Right cardiac atrium (tissue), 5 donors: ENCODE measurements around the gene AQP1. TPM values are rescaled to one million over a fixed set of nuclear protein-coding genes. Genes with fewer than 3 reads are reported as not detected.
A peak's percentile ranks its signal among the peaks of the same experiment; 100 is the strongest.

Experiments used
- ATAC-seq, 2 donors: fragments of 200-7000 bp; cut with Tn5 transposase; one replicate each; pipeline versions ENCODE4 v1.8.0 to v1.9.1; 2020; ENCODE audit warnings: moderate library complexity in 2 of 2, mild to moderate bottlenecking in 1 of 2
- DNase-seq, 3 donors: peaks; one replicate each; pipeline ENCODE4 v3.0.0-alpha.2; 2020
- H3K27ac ChIP-seq: one replicate; pipeline ENCODE4 v1.5.1; 2013; ENCODE audit warnings: mild to moderate bottlenecking, low read length, control low read depth, moderate library complexity
- H3K27me3 ChIP-seq: one replicate; pipeline ENCODE4 v1.6.1; 2013; ENCODE audit not compliant: control insufficient read depth, insufficient read depth
- H3K4me1 ChIP-seq: one replicate; pipeline ENCODE4 v1.6.1; 2013; ENCODE audit warnings: low read length; ENCODE audit not compliant: control insufficient read depth, insufficient read depth
- H3K4me3 ChIP-seq: one replicate; pipeline ENCODE4 v1.5.1; 2013; ENCODE audit warnings: low read length, control low read depth
- H3K9me3 ChIP-seq: one replicate; pipeline ENCODE4 v1.6.1; 2013; ENCODE audit warnings: low read length; ENCODE audit not compliant: control insufficient read depth
- WGBS: extraction: QIAGEN DNeasy Blood & Tissue Kit; methylation state at CpG from one replicate; pipeline ENCODE4 v1.1.7; 2013; 5-methylcytosine and 5-hydroxymethylcytosine counted together
- intact Hi-C, 4 donors: fragments of 100-400 bp; cut with DNase I; formaldehyde crosslinking; loops; one replicate each; pipeline versions ENCODE4 v1.11.0 to v1.14.0; 2022 to 2023
- polyA plus RNA-seq: library from polyadenylated mRNA; stranded (reverse); fragments of 200-250 nt; gene quantifications from one replicate; pipeline ENCODE4 v1.2.3, GENCODE V29; 2013
- total RNA-seq, 4 donors: library from RNA; stranded (reverse); fragmentation: NEBNext Ultra II Directional; extraction: Animal tissue kit (Norgen Biotek cat#: 25700); gene quantifications; one replicate each; pipeline ENCODE4 v1.2.1, GENCODE V29; 2021
- donor health status: healthy with polysubstance abuse.
- donor health status: DM: no; HTN: yes; CAD: no.
- donor health status: DM: no; HTN: no; CAD: no.
- donor health status: DM: no; HTN: yes; CAD: no; lungs with severe emphysema.
- donor health status: DM: yes; HTN: yes; CAD: no.

The AQP1 gene
- total and polyA plus RNA-seq, 5 donors = 187 to 254 (median 219) TPM

GRCh38 chr7:30871655-30872054, 40.0 kb upstream of the AQP1 start:
- no peak for ATAC-seq
- intact Hi-C loops = no loop called here

GRCh38 chr7:30873207-30873606, 38.4 kb upstream of the AQP1 start:
- intact Hi-C loops = no loop called here
- 98% methylated on average over 2 of the region's 2 CpGs for WGBS
- no peaks in the 10 kb centered on the region for H3K27me3 ChIP-seq
- DNase-seq (peak in 2 of 3 donors; percentile 23 to 44), ATAC-seq (no peak)
- H3K9me3 ChIP-seq = no peaks in the 10 kb centered on the region
- H3K4me3 ChIP-seq = no peak overlapping the region
- no peak overlapping the region for H3K27ac ChIP-seq
- H3K4me1 ChIP-seq = peaks cover 3% of the 10 kb centered on the region

More at GRCh38 chr7:30871655-30872054, 40.0 kb upstream of the AQP1 start:
- H3K27me3 ChIP-seq = no peaks in the 10 kb centered on the region
- H3K4me1 ChIP-seq = peaks cover 8% of the 10 kb centered on the region
- WGBS = 97% methylated on average over 5 of the region's 5 CpGs
- H3K27ac ChIP-seq = no peak overlapping the region
- no peak overlapping the region for H3K4me3 ChIP-seq
- DNase-seq = peak in 1 of 3 donors; percentile 6
- no peaks in the 10 kb centered on the region for H3K9me3 ChIP-seq

- intact Hi-C loops = no loop called here
- Histone ChIP-seq H3K4me1 (peaks cover 3% of the 10 kb centered on the region), H3K27ac (no peak overlapping the region), H3K9me3 (no peaks in the 10 kb centered on the region), H3K27me3 (no peaks in the 10 kb centered on the region), H3K4me3 (no peak overlapping the region)
- no peak for ATAC-seq
- no peak for DNase-seq
- WGBS = 77% methylated on average over 6 of the region's 6 CpGs
Observed at GRCh38 chr7:30873656-30874055, 38.0 kb upstream of the AQP1 start.

GRCh38 chr7:30874656-30875302, 36.9 kb upstream of the AQP1 start:
- H3K27me3 ChIP-seq = no peaks in the 10 kb centered on the region
- 82% methylated on average over 5 of the region's 5 CpGs for WGBS
- H3K4me3 ChIP-seq = no peak overlapping the region
- H3K4me1 ChIP-seq = peaks cover 3% of the 10 kb centered on the region
- H3K9me3 ChIP-seq = no peaks in the 10 kb centered on the region
- intact Hi-C loops = no loop called here
- DNase-seq = peak in 1 of 3 donors; percentile 2
- H3K27ac ChIP-seq = no peak overlapping the region
- no peak for ATAC-seq

- Histone ChIP-seq H3K4me1 (no peaks in the 10 kb centered on the region), H3K27ac (no peak overlapping the region), H3K4me3 (no peak overlapping the region), H3K9me3 (no peaks in the 10 kb centered on the region), H3K27me3 (no peaks in the 10 kb centered on the region)
- 67% methylated on average over 9 of the region's 9 CpGs for WGBS
- DNase-seq (peak in 1 of 3 donors; percentile 13), ATAC-seq (peak in 1 of 2 donors; percentile 57)
- intact Hi-C loops = no loop called here
Observed at GRCh38 chr7:30877015-30877769, 34.5 kb upstream of the AQP1 start.

GRCh38 chr7:30877993-30878392, 33.7 kb upstream of the AQP1 start:
- Histone ChIP-seq H3K27ac (no peak overlapping the region), H3K4me1 (no peaks in the 10 kb centered on the region), H3K4me3 (no peak overlapping the region), H3K27me3 (no peaks in the 10 kb centered on the region), H3K9me3 (no peaks in the 10 kb centered on the region)
- 94% methylated on average over 5 of the region's 5 CpGs for WGBS
- DNase-seq (peak in 1 of 3 donors; percentile 28), ATAC-seq (no peak)
- intact Hi-C loops = no loop called here

GRCh38 chr7:30879139-30880124, 32.2 kb upstream of the AQP1 start:
- no peaks in the 10 kb centered on the region for H3K4me1 ChIP-seq
- H3K27ac ChIP-seq = no peak overlapping the region
- H3K9me3 ChIP-seq = no peaks in the 10 kb centered on the region
- intact Hi-C loops = no loop called here
- DNase-seq = peak in 2 of 3 donors; percentile 13 to 21
- ATAC-seq = no peak
- H3K27me3 ChIP-seq = no peaks in the 10 kb centered on the region
- no peak overlapping the region for H3K4me3 ChIP-seq
- 77% methylated on average over 14 of the region's 14 CpGs for WGBS

GRCh38 chr7:30880125-30880720, 31.4 kb upstream of the AQP1 start:
- ATAC-seq = no peak
- peak in 1 of 3 donors; percentile 7 for DNase-seq
- intact Hi-C loops = no loop called here
- no peak overlapping the region for H3K27ac ChIP-seq
- no peaks in the 10 kb centered on the region for H3K9me3 ChIP-seq
- 63% methylated on average over 12 of the region's 12 CpGs for WGBS
- H3K4me1 ChIP-seq = no peaks in the 10 kb centered on the region
- H3K4me3 ChIP-seq = no peak overlapping the region
- no peaks in the 10 kb centered on the region for H3K27me3 ChIP-seq

GRCh38 chr7:30880941-30881340, 30.7 kb upstream of the AQP1 start:
- Histone ChIP-seq H3K4me1 (no peaks in the 10 kb centered on the region), H3K4me3 (no peak overlapping the region), H3K27ac (no peak overlapping the region), H3K27me3 (no peaks in the 10 kb centered on the region), H3K9me3 (no peaks in the 10 kb centered on the region)
- ATAC-seq (no peak), DNase-seq (peak in 1 of 3 donors; percentile 3)
- intact Hi-C loops = no loop called here
- WGBS = 91% methylated on average over 4 of the region's 4 CpGs

- 91% methylated on average over 7 of the region's 7 CpGs for WGBS
- intact Hi-C loops = no loop called here
- Histone ChIP-seq H3K27me3 (no peaks in the 10 kb centered on the region), H3K27ac (no peak overlapping the region), H3K4me3 (no peak overlapping the region), H3K9me3 (no peaks in the 10 kb centered on the region), H3K4me1 (no peaks in the 10 kb centered on the region)
- ATAC-seq (no peak), DNase-seq (peak in 1 of 3 donors; percentile 4)
Observed at GRCh38 chr7:30881448-30881847, 30.2 kb upstream of the AQP1 start.
